ENCODE data around the gene CYP4F3. TPM values are rescaled to one million over a fixed set of nuclear protein-coding genes. Genes with fewer than 3 reads are reported as not detected.

The CYP4F3 gene
- total RNA-seq, 1 experiment from 2014 or later, result 0.11 TPM

Small RNAs within 50 kb of the gene (small RNA-seq; reads per million reads assigned to genes)
- gene AD000091.1, result not detected

Other genes starting within 250 kb of the CYP4F3 start
- gene AKAP8L, start 221.9 kb upstream of the CYP4F3 start, total RNA-seq (2014; rRNA removed; shearing (Covaris generic)), result 44.8 and 56.1 TPM in 2 replicates
- gene WIZ, start 190.9 kb upstream of the CYP4F3 start, total RNA-seq (2014; rRNA removed; shearing (Covaris generic)), result 23.6 and 28.9 TPM in 2 replicates
- not detected in 2 replicates for gene RASAL3, start 176.4 kb upstream of the CYP4F3 start, total RNA-seq (2014; rRNA removed; shearing (Covaris generic))
- gene PGLYRP2, start 161.4 kb upstream of the CYP4F3 start, total RNA-seq (2014; rRNA removed; shearing (Covaris generic)), result not detected in 2 replicates
- gene CYP4F22, start 132.4 kb upstream of the CYP4F3 start, total RNA-seq (2014; rRNA removed; shearing (Covaris generic)), result not detected in 2 replicates
- not detected in 2 replicates for gene CYP4F8, start 25.7 kb upstream of the CYP4F3 start, total RNA-seq (2014; rRNA removed; shearing (Covaris generic))
- gene CYP4F12, start 32.2 kb downstream of the CYP4F3 start, total RNA-seq (2014; rRNA removed; shearing (Covaris generic)), result not detected in 2 replicates
- not detected in 2 replicates for gene OR10H2, start 87.1 kb downstream of the CYP4F3 start, total RNA-seq (2014; rRNA removed; shearing (Covaris generic))
- not detected in 2 replicates for gene OR10H3, start 97.1 kb downstream of the CYP4F3 start, total RNA-seq (2014; rRNA removed; shearing (Covaris generic))
- not detected in 2 replicates for gene OR10H5, start 146.8 kb downstream of the CYP4F3 start, total RNA-seq (2014; rRNA removed; shearing (Covaris generic))
- gene OR10H1, start 174.8 kb downstream of the CYP4F3 start, total RNA-seq (2014; rRNA removed; shearing (Covaris generic)), result not detected in 2 replicates

Data from HT1080 (cell line).